Chondrocyte (in vitro differentiated cells): Measurements from ENCODE around the gene OR2Y1. TPM values are rescaled to one million over a fixed set of nuclear protein-coding genes. Genes with fewer than 3 reads are reported as not detected.

Source experiments
- DNase-seq: peaks from one replicate; pipeline ENCODE4 v3.0.0; 2021; ENCODE audit warnings: mixed read lengths, low spot score
- H3K27ac Mint-ChIP-seq: one replicate; pipeline ENCODE4 v1.8.0; 2021; ENCODE audit warnings: mild to moderate bottlenecking, moderate library complexity, mixed read lengths; ENCODE audit not compliant: unreplicated experiment
- H3K27me3 Mint-ChIP-seq: 2 replicates; pipeline ENCODE4 v1.8.0; 2021; ENCODE audit warnings: low read depth, mixed read lengths
- H3K36me3 Mint-ChIP-seq: 2 replicates; pipeline ENCODE4 v1.8.0; 2021; ENCODE audit warnings: low read depth, mixed read lengths
- H3K4me1 Mint-ChIP-seq: 2 replicates; pipeline ENCODE4 v1.8.0; 2021; ENCODE audit warnings: low read depth, mild to moderate bottlenecking, mixed read lengths
- H3K4me3 Mint-ChIP-seq: one replicate; pipeline ENCODE4 v1.8.0; 2021; ENCODE audit warnings: mild to moderate bottlenecking, moderate library complexity, mixed read lengths; ENCODE audit not compliant: unreplicated experiment
- H3K9me3 Mint-ChIP-seq: 2 replicates; pipeline ENCODE4 v1.8.0; 2021; ENCODE audit warnings: low read depth, mixed read lengths
- CTCF ChIP-seq: fragments of 200-600 bp; sonication (generic); IDR thresholded peaks from 2 replicates; pipeline ENCODE4 v1.5.0; 2021; ENCODE audit warnings: antibody characterized with exemption, mild to moderate bottlenecking, moderate library complexity
- total RNA-seq: library from RNA; stranded (reverse); gene quantifications from 3 replicates; pipeline ENCODE4 v1.2.1, GENCODE V29; 2021

OR2Y1 gene
- total RNA-seq, 1 donor from 2014 or later: not detected

- Mint-ChIP-seq H3K36me3 (no peaks in the 10 kb centered on the region), H3K9me3 (peaks cover 25% of the 10 kb centered on the region), H3K4me1 (no peaks in the 10 kb centered on the region), H3K27me3 (peaks cover 20% of the 10 kb centered on the region), H3K27ac (no peak overlapping the region), H3K4me3 (no peak overlapping the region)
- no peak for DNase-seq
- TF ChIP-seq CTCF: no peak
These were observed 40.8 kb downstream of the OR2Y1 start for GRCh38 chr5:180699042-180699441.

GRCh38 chr5:180696116-180696515 is 43.7 kb downstream of the OR2Y1 start:
- TF ChIP-seq CTCF: no peak
- peaks cover 39% of the 10 kb centered on the region for H3K27me3 Mint-ChIP-seq
- H3K9me3 Mint-ChIP-seq: peaks cover 18% of the 10 kb centered on the region
- no peaks in the 10 kb centered on the region for H3K4me1 Mint-ChIP-seq
- H3K36me3 Mint-ChIP-seq: no peaks in the 10 kb centered on the region
- no peak for DNase-seq
- no peak overlapping the region for H3K27ac Mint-ChIP-seq
- H3K4me3 Mint-ChIP-seq: no peak overlapping the region

GRCh38 chr5:180692429-180692828 is 47.4 kb downstream of the OR2Y1 start:
- Mint-ChIP-seq H3K4me3 (no peak overlapping the region), H3K27me3 (peaks cover 50% of the 10 kb centered on the region), H3K36me3 (no peaks in the 10 kb centered on the region), H3K9me3 (peaks cover 4% of the 10 kb centered on the region), H3K27ac (no peak overlapping the region), H3K4me1 (no peaks in the 10 kb centered on the region)
- no peak for TF ChIP-seq CTCF
- DNase-seq: no peak

GRCh38 chr5:180691046-180691445 is 48.8 kb downstream of the OR2Y1 start:
- Mint-ChIP-seq H3K9me3 (peaks cover 4% of the 10 kb centered on the region), H3K4me1 (no peaks in the 10 kb centered on the region), H3K36me3 (no peaks in the 10 kb centered on the region), H3K4me3 (no peak overlapping the region), H3K27me3 (peaks cover 55% of the 10 kb centered on the region), H3K27ac (no peak overlapping the region)
- no peak for DNase-seq
- no peak for TF ChIP-seq CTCF

- no peak for DNase-seq
- no peak for TF ChIP-seq CTCF
These were observed 49.3 kb downstream of the OR2Y1 start for GRCh38 chr5:180690562-180690961.

More at GRCh38 chr5:180690562-180690961, 49.3 kb downstream of the OR2Y1 start:
- Mint-ChIP-seq H3K4me1 (no peaks in the 10 kb centered on the region), H3K36me3 (no peaks in the 10 kb centered on the region), H3K27ac (no peak overlapping the region), H3K27me3 (peaks cover 60% of the 10 kb centered on the region), H3K4me3 (no peak overlapping the region), H3K9me3 (peaks cover 4% of the 10 kb centered on the region)
